Upper lobe of left lung (tissue), 4 donors: ENCODE measurements around the gene SNRPD2.

Experiments used
- POLR2A ChIP-seq, 4 donors: fragments of 450-650 bp; IDR thresholded peaks; one replicate each; pipeline ENCODE4 v1.5.1; 2016 to 2017; ENCODE audit warnings: antibody characterized with exemption in 4 of 4, mild to moderate bottlenecking in 2 of 4
- TF ChIP-seq, protein P1 (sequence below), 6 experiments: fragments of 450-650 bp in 4 of 6; fragments of 200-600 bp in 2 of 6; sonication (generic) in 2 of 6; IDR thresholded peaks; one replicate each; pipeline ENCODE4 v1.5.1; 2016 to 2019; ENCODE audit warnings: antibody characterized with exemption in 6 of 6

DNA sequence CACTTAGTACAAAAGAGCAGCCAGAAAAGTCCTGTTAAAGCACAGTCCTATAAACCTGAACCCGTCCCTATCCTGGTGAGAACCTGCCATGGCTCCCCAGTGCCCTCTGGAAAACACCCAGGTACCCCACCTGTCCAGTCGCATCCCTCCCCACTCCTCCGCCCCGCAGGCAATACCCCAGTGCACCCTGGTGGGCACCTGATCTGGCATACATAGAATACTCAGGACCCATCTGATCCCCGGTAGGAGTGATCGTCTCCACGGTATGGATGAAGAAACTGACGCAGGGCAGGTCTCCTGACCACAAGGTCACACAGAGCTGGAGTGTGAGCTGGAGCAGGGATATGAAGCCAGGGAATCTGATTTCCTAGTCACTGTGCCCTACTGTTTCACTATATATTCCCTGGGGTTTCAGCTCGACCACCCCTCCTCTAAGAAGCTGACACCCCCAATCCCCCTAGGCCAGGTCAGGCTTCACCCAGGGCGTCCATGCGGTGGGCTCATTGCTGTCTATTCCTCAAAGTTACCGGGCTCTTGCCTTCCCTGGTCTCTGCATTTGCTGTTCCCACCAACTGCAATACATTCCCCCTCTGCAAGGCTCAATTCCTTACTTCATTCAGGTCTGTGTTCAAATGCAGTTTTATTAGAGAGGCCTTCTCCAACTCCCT is 26.4 kb upstream of the SNRPD2 start:
- TF ChIP-seq, protein P1, sequence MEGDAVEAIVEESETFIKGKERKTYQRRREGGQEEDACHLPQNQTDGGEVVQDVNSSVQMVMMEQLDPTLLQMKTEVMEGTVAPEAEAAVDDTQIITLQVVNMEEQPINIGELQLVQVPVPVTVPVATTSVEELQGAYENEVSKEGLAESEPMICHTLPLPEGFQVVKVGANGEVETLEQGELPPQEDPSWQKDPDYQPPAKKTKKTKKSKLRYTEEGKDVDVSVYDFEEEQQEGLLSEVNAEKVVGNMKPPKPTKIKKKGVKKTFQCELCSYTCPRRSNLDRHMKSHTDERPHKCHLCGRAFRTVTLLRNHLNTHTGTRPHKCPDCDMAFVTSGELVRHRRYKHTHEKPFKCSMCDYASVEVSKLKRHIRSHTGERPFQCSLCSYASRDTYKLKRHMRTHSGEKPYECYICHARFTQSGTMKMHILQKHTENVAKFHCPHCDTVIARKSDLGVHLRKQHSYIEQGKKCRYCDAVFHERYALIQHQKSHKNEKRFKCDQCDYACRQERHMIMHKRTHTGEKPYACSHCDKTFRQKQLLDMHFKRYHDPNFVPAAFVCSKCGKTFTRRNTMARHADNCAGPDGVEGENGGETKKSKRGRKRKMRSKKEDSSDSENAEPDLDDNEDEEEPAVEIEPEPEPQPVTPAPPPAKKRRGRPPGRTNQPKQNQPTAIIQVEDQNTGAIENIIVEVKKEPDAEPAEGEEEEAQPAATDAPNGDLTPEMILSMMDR (IDR thresholded peaks at IDR 0.05): no peak
- TF ChIP-seq POLR2A (IDR thresholded peaks at IDR 0.05): no peak
